ENCODE data around the gene ACP6. TPM values are rescaled to one million over a fixed set of nuclear protein-coding genes. Genes with fewer than 3 reads are reported as not detected.

ACP6 gene
- total and polyA plus RNA-seq, 2 of the 13 experiments (the other 11 are each of a cell fraction or from before 2014, with no cell fraction given), result 18.1 to 33.7 TPM

- TF ChIP-seq PBX3 (CRISPR knock-in tag; IDR thresholded peaks at IDR 0.05; ENCODE audit: borderline replicate concordance), result no peak
- TF ChIP-seq POGZ (CRISPR knock-in tag; IDR thresholded peaks at IDR 0.05), result peak; percentile 52; the same call in 1 of the 2 replicates
- no peak for TF ChIP-seq ARNTL (CRISPR knock-in tag; IDR thresholded peaks at IDR 0.05)
- TF ChIP-seq NCOA2 (CRISPR knock-in tag; IDR thresholded peaks at IDR 0.05), result no peak
- TF ChIP-seq FLYWCH1 (CRISPR knock-in tag; IDR thresholded peaks at IDR 0.05), result no peak
- 0 out of 2 replicates have a peak, but pooled peaks have one; percentile 21 for TF ChIP-seq HDAC2 (CRISPR knock-in tag; IDR thresholded peaks at IDR 0.05)
- TF ChIP-seq NFIB (CRISPR knock-in tag; IDR thresholded peaks at IDR 0.05; ENCODE audit: borderline replicate concordance), result no peak
- no peak for TF ChIP-seq CCAR2 (optimal IDR thresholded peaks at IDR 0.05; ENCODE audit: low read depth, low read length)
- TF ChIP-seq KDM2A (CRISPR knock-in tag; IDR thresholded peaks at IDR 0.05; ENCODE audit: borderline replicate concordance, low read depth), result no peak
- TF ChIP-seq GATAD2A (CRISPR knock-in tag; IDR thresholded peaks at IDR 0.05), result 0 out of 2 replicates have a peak, but pooled peaks have one; percentile 23
- no peak for TF ChIP-seq BCL6 (CRISPR knock-in tag; IDR thresholded peaks at IDR 0.05)
- TF ChIP-seq, protein P1, sequence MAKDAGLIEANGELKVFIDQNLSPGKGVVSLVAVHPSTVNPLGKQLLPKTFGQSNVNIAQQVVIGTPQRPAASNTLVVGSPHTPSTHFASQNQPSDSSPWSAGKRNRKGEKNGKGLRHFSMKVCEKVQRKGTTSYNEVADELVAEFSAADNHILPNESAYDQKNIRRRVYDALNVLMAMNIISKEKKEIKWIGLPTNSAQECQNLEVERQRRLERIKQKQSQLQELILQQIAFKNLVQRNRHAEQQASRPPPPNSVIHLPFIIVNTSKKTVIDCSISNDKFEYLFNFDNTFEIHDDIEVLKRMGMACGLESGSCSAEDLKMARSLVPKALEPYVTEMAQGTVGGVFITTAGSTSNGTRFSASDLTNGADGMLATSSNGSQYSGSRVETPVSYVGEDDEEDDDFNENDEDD (CRISPR knock-in tag; IDR thresholded peaks at IDR 0.05; ENCODE audit: borderline replicate concordance), result no peak
- TF ChIP-seq SOX5 (CRISPR knock-in tag; IDR thresholded peaks at IDR 0.05; ENCODE audit: borderline replicate concordance), result peak; percentile 47; the same call in 1 of the 2 replicates
- TF ChIP-seq FOXO1 (CRISPR knock-in tag; IDR thresholded peaks at IDR 0.05), result no peak
- TF ChIP-seq HCFC1 (IDR thresholded peaks at IDR 0.05; ENCODE audit: low read depth, low read length), result no peak
- TF ChIP-seq SAP130 (CRISPR knock-in tag; IDR thresholded peaks at IDR 0.05; ENCODE audit: low read depth), result 0 out of 2 replicates have a peak, but pooled peaks have one; percentile 14
- 0 out of 4 replicates have a peak, but pooled peaks of 1 of the 2 experiments have one; percentile 33 for TF ChIP-seq NR2F1 (CRISPR knock-in tag; IDR thresholded peaks at IDR 0.05)
- no peak for TF ChIP-seq GLI4 (CRISPR knock-in tag; IDR thresholded peaks at IDR 0.05; ENCODE audit: borderline replicate concordance)
- TF ChIP-seq ZNF101 (CRISPR knock-in tag; IDR thresholded peaks at IDR 0.05; ENCODE audit: borderline replicate concordance, low read depth), result no peak
- 0 out of 2 replicates have a peak, but pooled peaks have one; percentile 21 for TF ChIP-seq RARA (CRISPR knock-in tag; IDR thresholded peaks at IDR 0.05)
- TF ChIP-seq ZNF720 (CRISPR knock-in tag; IDR thresholded peaks at IDR 0.05), result no peak
- TF ChIP-seq SMC3 (IDR thresholded peaks at IDR 0.05; ENCODE audit: low read length), result no peak
- no peak for TF ChIP-seq ZNF709 (CRISPR knock-in tag; IDR thresholded peaks at IDR 0.05)
- peak; percentile 84 for TF ChIP-seq ZBTB33 (CRISPR knock-in tag; IDR thresholded peaks at IDR 0.05)
- TF ChIP-seq CCDC6 (CRISPR knock-in tag; IDR thresholded peaks at IDR 0.05), result no peak
- TF ChIP-seq, protein P2, sequence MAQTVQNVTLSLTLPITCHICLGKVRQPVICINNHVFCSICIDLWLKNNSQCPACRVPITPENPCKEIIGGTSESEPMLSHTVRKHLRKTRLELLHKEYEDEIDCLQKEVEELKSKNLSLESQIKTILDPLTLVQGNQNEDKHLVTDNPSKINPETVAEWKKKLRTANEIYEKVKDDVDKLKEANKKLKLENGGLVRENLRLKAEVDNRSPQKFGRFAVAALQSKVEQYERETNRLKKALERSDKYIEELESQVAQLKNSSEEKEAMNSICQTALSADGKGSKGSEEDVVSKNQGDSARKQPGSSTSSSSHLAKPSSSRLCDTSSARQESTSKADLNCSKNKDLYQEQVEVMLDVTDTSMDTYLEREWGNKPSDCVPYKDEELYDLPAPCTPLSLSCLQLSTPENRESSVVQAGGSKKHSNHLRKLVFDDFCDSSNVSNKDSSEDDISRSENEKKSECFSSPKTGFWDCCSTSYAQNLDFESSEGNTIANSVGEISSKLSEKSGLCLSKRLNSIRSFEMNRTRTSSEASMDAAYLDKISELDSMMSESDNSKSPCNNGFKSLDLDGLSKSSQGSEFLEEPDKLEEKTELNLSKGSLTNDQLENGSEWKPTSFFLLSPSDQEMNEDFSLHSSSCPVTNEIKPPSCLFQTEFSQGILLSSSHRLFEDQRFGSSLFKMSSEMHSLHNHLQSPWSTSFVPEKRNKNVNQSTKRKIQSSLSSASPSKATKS (CRISPR knock-in tag; IDR thresholded peaks at IDR 0.05), result no peak
Measured at GRCh38 chr1:147636314-147636713, 34.0 kb downstream of the ACP6 start (continued).
